Neutrophil (primary cell): ENCODE measurements around the gene ABCA13.
A peak's percentile ranks its signal among the peaks of the same experiment; 100 is the strongest.

ENCODE experiments used
- H3K27ac ChIP-seq: fragments of 200-600 bp; sonication (generic); 2 replicates; pipeline ENCODE4 v1.5.1; 2016; ENCODE audit warnings: mild to moderate bottlenecking, moderate library complexity
- H3K27me3 ChIP-seq: fragments of 200-600 bp; sonication (generic); 2 replicates; pipeline ENCODE4 v1.6.0; 2016; ENCODE audit warnings: mild to moderate bottlenecking
- H3K36me3 ChIP-seq: fragments of 200-600 bp; sonication (generic); 2 replicates; pipeline ENCODE4 v1.5.1; 2017
- H3K4me1 ChIP-seq, 2 experiments: fragments of 200-600 bp in 1 of 2; sonication (generic) in 1 of 2; 1 replicate in 1 of 2; 2 replicates in 1 of 2; pipeline versions ENCODE4 v1.5.1 to v1.6.1; 2013 to 2016; ENCODE audit warnings: low read depth in 1 of 2, low read length in 1 of 2, mild to moderate bottlenecking in 1 of 2, moderate library complexity in 1 of 2; ENCODE audit not compliant: control insufficient read depth in 1 of 2, insufficient read depth in 1 of 2
- H3K4me3 ChIP-seq, 2 experiments: fragments of 200-600 bp in 1 of 2; sonication (generic) in 1 of 2; 1 replicate in 1 of 2; 2 replicates in 1 of 2; pipeline ENCODE4 v1.5.1; 2013 to 2016; ENCODE audit warnings: low read depth in 1 of 2, low read length in 1 of 2, mild to moderate bottlenecking in 1 of 2, moderate library complexity in 1 of 2
- H3K9me3 ChIP-seq: fragments of 200-600 bp; sonication (generic); 2 replicates; pipeline ENCODE4 v1.5.1; 2016
- TF ChIP-seq, protein P1 (sequence below): fragments of 200-600 bp; sonication (generic); IDR thresholded peaks from 2 replicates; pipeline ENCODE4 v1.5.1; 2016; ENCODE audit warnings: antibody characterized with exemption

ABCA13 gene

DNA sequence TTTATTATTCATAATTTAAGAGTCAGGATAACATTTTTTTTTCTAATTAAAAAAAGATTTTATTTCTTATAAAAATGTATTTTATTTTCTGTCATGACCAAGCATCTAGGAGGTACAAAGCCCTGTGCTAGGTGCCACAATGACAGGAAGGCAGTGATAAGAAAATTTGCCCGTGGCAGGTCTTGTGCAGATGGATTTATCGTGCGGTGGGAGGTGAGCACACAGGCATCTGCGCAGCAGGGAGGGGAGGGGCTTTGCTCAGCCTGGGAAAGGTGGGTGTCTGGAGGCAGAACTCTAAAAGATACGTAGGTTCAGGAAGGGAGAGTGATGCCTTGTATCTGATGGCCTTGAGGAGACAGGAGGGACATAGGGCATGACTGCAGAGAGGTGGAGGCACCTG is 115.6 kb downstream of the ABCA13 start:
- H3K4me1 ChIP-seq = no peaks in the 10 kb centered on the region
- H3K27ac ChIP-seq = peak overlapping the region; percentile 36
- TF ChIP-seq, protein P1, sequence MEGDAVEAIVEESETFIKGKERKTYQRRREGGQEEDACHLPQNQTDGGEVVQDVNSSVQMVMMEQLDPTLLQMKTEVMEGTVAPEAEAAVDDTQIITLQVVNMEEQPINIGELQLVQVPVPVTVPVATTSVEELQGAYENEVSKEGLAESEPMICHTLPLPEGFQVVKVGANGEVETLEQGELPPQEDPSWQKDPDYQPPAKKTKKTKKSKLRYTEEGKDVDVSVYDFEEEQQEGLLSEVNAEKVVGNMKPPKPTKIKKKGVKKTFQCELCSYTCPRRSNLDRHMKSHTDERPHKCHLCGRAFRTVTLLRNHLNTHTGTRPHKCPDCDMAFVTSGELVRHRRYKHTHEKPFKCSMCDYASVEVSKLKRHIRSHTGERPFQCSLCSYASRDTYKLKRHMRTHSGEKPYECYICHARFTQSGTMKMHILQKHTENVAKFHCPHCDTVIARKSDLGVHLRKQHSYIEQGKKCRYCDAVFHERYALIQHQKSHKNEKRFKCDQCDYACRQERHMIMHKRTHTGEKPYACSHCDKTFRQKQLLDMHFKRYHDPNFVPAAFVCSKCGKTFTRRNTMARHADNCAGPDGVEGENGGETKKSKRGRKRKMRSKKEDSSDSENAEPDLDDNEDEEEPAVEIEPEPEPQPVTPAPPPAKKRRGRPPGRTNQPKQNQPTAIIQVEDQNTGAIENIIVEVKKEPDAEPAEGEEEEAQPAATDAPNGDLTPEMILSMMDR = no peak
- no peaks in the 10 kb centered on the region for H3K9me3 ChIP-seq
- peaks cover 76% of the 10 kb centered on the region for H3K36me3 ChIP-seq
- H3K4me3 ChIP-seq = no peak overlapping the region
- H3K27me3 ChIP-seq = no peaks in the 10 kb centered on the region

DNA sequence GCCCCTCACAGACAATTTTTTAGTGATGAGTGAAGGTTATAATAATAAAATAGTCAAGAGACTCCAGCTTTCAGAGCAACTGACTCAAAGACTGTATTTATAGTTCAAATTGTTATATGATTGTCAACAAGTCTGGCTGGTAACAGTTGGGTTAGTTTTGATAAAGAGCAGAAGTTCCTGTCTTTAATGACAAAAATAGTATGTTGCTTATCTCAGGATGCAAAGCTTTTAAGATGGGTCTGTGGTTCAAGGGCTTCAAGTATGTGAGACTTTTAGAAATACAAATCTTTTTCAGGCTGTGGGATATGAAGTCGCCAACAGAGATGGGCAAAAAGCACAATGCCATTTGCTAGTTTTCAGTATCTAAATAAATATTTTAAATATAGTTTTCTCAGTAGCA is 118.4 kb downstream of the ABCA13 start:
- Histone ChIP-seq H3K4me1 (no peaks in the 10 kb centered on the region), H3K36me3 (peaks cover 71% of the 10 kb centered on the region), H3K9me3 (no peaks in the 10 kb centered on the region), H3K27ac (no peak overlapping the region), H3K27me3 (no peaks in the 10 kb centered on the region), H3K4me3 (no peak overlapping the region)
- TF ChIP-seq, protein P1 = no peak

DNA sequence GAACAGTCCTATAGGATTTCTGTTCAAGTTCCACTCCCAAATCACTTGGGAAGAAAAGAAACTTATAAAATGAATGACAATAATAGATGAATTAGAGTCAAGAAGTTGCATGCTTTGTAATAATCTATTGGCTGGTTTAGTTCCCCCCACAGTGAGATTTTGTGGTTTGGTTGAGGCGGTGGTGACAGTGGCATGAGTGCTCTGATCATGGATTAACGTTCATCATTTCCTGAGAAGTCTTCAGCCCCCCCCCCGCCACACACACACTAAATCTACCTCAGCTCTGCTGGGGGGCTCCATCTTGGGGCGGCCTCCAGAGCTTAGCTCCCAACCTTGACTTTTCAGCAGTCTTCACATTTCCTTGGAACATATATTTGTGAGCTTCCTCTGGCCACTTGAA is 121.7 kb downstream of the ABCA13 start:
- TF ChIP-seq, protein P1 = no peak
- H3K9me3 ChIP-seq = no peaks in the 10 kb centered on the region
- peak overlapping the region; percentile 35 for H3K27ac ChIP-seq
- H3K4me3 ChIP-seq = no peak overlapping the region
- peaks cover 79% of the 10 kb centered on the region for H3K36me3 ChIP-seq
- no peaks in the 10 kb centered on the region for H3K4me1 ChIP-seq
- no peaks in the 10 kb centered on the region for H3K27me3 ChIP-seq

DNA sequence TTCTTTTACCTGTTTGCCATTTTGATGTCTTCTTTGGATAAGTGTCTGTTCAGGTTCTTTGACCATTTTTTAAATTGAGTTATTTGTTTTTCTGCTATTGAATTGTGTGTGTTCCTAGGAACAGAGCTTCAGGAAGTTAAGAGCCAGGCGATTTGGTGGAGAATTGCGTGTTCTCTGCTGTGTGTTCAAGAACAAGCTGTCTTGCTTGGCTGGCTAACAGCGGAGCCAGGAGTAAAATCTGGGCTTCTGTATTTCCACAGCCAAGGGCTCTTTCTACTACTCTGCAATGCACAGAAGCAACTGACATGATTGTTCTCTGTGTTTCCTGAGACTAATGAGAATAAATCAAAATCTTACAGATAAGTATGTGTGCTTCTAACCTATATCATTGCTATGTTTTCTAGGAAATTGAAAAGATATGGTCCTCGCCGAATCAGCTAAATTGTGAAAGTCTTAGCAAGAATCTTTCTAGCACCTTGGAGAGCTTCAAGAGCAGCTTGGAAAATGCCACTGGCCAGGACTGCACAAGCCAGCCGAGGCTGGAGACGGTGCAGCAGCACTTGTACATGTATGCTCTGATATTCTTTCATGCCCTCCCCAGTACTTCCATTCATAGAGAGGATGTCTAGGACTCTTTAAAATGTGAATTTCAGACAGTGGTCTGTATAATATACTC is 124.2 kb downstream of the ABCA13 start:
- Histone ChIP-seq H3K27me3 (no peaks in the 10 kb centered on the region), H3K9me3 (no peaks in the 10 kb centered on the region), H3K36me3 (peaks cover 80% of the 10 kb centered on the region), H3K27ac (no peak overlapping the region), H3K4me3 (no peak overlapping the region), H3K4me1 (no peaks in the 10 kb centered on the region)
- TF ChIP-seq, protein P1 = no peak

DNA sequence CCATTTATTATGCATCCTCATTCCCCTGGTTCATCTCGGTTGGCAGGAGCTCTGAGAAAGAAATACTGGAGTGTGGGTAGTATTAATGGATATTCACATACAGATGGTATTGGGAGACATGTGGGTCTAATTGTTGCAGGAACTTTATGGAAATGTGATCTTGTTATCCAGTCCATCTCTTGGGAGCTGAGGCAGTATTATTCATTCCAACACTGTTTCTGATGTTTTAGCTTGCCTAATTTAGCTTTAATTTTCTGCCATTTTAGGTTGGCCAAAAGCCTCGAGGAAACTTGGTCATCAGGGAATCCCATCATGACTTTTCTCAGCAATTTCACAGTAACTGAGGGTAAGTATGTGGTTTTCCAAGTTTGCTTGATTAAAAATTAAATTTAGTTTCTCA is 125.7 kb downstream of the ABCA13 start:
- peaks cover 77% of the 10 kb centered on the region for H3K36me3 ChIP-seq
- no peak overlapping the region for H3K27ac ChIP-seq
- TF ChIP-seq, protein P1 = no peak
- H3K4me3 ChIP-seq = no peak overlapping the region
- no peaks in the 10 kb centered on the region for H3K9me3 ChIP-seq
- H3K4me1 ChIP-seq = no peaks in the 10 kb centered on the region
- no peaks in the 10 kb centered on the region for H3K27me3 ChIP-seq
